Anterior cingulate cortex (tissue), 58 donors: Measurements from ENCODE around the gene PRAMEF1.
"Not testable (repeated sequence)": the region's sequence is repeated elsewhere in the genome, so short reads cannot be mapped to it uniquely, and the experiment has no call there.

Experiments
- DNase-seq, 58 donors: peaks; one replicate each; lab custom pipeline; 2025; lab: John Stamatoyannopoulos, UW

Gene PRAMEF1

DNA sequence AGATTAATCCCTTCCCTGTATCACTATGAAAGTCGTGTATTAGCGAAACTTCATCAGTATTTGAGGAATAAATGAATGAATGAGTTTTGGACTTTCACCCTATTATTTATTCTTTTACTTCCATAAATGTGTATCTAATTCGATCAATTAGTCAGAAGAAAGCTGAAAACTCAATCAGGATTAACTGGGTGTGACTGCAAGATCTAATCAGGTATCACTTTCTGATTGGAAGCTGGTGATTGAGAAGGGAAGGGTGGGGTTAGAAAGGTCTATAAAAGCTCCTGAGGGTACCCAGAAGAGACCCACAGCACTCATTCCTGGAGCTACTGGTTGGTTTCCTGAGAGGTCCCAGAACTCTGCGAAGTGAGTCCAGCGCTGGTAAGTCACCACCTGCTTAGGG is at the start of gene PRAMEF1:
Gene PRAMEF1 (plus strand): TSS at position 301 of the 400 bp plus-strand sequence. CDS start 1,831 bp downstream, outside the sequence.
- not testable (repeated sequence) for DNase-seq

DNA sequence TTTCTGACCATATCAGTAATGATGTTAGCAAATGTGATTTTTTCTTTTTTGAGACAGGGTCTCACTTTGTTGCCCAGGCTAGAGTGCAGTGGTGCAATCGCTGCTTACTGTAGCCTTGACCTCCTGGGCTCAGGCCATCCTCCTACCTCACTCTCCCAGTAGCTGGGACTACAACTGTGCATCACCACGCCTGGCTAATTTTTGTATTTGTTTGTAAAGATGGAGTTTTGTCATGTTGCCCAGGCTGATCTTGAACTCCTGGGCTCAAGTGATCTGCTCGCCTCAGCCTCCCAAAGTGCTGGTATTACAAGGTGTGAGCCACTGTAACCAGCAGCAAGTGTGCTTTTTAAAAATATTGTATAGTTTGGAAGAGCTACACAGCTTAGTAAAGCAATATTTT is 49.3 kb upstream of the PRAMEF1 start:
- no peak for DNase-seq

- DNase-seq: no peak
Measured at GRCh38 chr1:12745126-12745991, 45.8 kb upstream of the PRAMEF1 start.

DNA sequence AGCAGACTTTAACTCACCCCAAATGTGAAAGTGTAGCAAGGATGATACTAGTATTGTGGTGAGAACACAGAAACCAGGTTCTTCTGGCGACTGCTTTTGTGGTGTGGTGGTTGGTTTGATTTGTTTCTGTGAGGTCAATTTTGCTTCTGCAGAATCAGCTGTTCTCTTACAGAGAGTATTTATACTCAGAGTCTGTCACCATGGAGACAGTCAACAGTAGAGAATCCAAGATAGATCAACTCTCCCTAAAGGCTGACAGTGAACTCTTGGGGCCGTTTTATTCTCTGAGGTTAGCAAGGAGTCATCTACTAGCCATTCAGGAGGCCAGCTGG is 45.2 kb upstream of the PRAMEF1 start, which contains the start of gene CFAP107:
Gene CFAP107 (plus strand): TSS at position 209 of the 332 bp plus-strand sequence. CDS start 231 bp downstream, outside the sequence.
- DNase-seq: no peak

GRCh38 chr1:12748778-12749355 is 42.3 kb upstream of the PRAMEF1 start:
- DNase-seq: no peak

- no peak for DNase-seq
Measured at GRCh38 chr1:12754738-12755137, 36.5 kb upstream of the PRAMEF1 start.

GRCh38 chr1:12756273-12756672 is 34.9 kb upstream of the PRAMEF1 start:
- no peak for DNase-seq

GRCh38 chr1:12756768-12757413 is 34.3 kb upstream of the PRAMEF1 start:
- DNase-seq: no peak

DNA sequence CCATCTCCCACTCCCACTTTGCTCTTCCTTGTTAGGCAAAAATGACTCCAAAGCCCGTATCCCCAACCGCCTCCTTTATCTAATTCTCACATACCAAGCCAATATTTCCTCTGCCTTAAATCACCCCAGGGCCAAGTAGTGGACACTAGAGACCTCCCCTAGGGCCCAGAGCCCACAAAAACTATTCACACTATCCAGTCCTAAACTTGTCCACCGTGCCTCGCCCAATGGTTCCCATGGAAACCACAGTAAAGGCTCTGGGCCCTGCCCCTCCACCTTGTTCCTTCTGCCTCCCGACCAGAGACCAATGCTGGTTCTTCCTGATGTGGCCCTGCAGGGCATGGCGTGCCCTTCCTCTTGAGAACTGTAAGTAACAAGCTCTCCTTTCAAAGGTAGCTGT is 33.4 kb upstream of the PRAMEF1 start:
- no peak for DNase-seq

DNA sequence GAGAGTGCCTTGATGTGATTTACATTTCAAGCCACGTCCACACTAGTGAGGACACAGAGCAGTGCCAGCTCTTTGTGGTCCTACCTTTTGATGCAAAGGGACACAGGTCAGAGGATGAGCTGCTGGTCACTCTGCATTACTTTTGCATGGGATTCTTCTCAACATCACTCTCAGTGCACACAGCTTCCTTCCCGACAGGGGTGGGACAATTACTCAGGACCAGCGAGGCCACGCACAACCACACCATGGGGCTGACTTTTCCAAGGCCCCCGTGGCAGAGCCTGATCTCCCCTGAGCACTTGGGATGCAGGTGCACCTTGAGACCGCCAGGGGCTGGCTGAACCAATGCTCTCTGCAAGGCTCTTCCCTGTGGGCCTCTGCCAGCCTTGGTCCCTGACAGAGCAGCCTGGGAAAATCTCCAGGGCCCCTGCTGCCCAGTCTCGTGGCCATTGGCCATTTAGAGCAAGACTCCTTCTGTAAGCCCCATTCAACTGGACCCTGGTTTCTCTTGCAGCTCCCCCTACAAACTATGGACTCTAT is 30.9 kb upstream of the PRAMEF1 start:
- DNase-seq: no peak

DNA sequence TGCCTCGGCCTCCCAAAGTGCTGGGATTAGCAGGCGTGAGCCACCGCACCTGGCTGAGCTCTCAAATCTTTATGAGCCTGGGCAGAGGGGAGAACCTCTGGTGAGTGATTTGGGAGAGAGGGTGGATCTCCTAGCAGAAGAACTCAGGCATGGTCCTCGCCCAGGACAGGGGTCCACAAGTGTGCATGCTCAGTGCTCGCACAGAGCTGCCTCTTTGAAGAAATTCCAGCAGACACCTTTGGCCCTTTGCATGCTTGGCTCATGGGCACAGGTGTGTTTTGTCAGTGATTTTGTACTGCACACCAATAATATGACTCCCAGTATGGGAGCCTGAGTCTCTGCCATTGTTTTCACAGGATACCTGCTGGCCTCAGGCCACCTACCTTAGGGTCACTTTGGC is 29.4 kb upstream of the PRAMEF1 start:
- no peak for DNase-seq

- no peak for DNase-seq
Measured at GRCh38 chr1:12762766-12763165, 28.4 kb upstream of the PRAMEF1 start.

DNA sequence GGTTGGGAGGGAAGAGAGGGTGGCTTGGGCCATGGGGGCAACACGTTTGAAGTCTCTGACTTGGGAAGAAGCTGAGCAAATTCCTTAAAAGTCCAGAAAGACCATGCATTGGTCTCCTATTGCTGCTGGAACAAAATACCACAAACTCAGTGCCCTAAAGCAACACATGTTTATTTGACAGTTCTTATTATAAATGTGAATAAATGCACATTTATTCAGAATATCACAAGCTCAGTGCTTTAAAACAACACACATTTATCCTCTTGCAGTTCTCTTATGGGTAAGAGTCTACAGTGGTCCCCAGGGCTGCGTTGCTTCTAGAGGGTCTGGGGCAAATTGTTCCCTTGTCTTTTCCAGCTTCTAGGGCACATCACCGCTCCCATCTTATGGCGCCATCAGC is 27.7 kb upstream of the PRAMEF1 start:
- no peak for DNase-seq

- no peak for DNase-seq
Measured at GRCh38 chr1:12764016-12764415, 27.2 kb upstream of the PRAMEF1 start.

DNA sequence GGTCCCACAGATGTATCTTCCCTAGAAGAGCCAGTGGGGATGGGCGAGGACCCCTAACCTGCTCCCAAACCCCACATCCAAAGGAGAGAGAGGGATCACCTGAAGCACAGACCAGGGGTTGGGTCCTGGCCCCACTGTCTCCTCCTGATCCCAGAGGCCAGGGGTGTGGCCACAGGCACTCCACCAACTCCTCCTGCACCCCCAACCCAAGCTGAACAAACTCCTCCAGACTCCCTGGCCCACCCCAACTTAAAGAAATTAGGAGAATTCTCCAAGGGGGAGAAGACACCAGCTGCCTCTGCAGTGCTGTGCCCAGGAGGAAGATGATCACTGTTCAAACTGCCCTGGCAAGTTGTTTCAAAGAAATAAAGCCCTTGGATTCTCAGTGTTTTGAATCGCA is 22.2 kb upstream of the PRAMEF1 start:
- no peak for DNase-seq

GRCh38 chr1:12769976-12770505 is 21.2 kb upstream of the PRAMEF1 start:
- no peak for DNase-seq

DNA sequence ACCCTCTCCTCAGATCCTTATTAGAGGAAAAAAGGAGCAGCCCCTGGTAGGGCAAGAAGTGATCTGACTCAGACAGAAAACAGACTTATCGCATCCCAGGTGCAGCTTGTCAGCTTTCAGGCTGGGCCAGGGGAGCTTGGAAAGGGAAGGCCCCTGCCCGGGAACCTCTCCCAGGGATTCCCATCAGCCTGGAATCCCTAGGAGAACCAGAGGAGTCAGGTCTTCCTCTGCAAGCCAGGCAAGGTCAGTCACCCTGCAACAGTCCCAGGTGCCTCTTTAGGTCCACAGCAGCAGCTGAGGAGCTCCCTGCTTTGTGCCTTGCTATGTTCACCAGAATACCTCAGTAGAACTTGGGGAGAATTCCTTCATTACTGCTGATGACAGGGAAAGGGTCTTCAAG is 20.6 kb upstream of the PRAMEF1 start:
- no peak for DNase-seq

DNA sequence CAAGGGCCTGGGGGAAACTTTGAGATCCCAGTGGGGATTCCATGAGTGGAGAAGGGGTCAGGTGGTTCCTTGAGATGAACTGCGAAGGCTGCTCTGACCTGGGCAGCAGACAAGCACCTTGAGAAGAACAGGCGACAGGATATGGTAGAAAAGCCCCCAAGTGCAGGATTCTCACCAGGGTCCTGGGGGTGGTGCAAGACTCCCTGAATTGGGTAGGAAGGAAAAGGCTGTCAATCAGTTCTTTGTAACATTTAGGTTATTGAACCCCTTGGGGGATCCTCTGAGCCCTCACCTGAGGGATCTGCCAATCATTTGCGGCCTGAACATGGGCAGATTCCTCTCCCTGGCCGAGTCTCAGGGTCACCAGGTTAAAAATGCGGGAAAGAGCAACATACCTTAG is 20.0 kb upstream of the PRAMEF1 start:
- no peak for DNase-seq

GRCh38 chr1:12772520-12772919 is 18.7 kb upstream of the PRAMEF1 start:
- no peak for DNase-seq

DNA sequence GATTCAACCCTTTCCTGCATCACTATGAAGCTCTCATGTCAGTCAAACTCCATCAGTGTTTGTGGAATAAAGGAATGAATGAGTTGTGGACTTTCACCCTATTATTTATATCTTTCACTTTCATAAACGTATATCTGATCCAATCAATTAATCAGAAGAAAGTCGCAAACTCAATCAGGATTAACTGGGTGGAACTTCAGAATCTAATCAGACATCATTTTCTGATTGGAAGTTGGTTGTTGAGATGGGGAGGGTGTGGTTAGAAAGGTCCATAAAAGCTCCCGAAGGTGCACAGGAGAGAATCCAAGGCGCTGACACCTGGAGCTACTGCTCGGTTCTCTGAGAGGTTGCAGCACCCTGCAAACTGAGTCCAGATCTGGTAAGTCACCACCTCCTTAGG is 17.8 kb upstream of the PRAMEF1 start, which contains the start of gene PRAMEF12:
Gene PRAMEF12 (plus strand): TSS at position 301 of the 400 bp plus-strand sequence. CDS start 1,130 bp downstream, outside the sequence.
- DNase-seq: no peak

DNA sequence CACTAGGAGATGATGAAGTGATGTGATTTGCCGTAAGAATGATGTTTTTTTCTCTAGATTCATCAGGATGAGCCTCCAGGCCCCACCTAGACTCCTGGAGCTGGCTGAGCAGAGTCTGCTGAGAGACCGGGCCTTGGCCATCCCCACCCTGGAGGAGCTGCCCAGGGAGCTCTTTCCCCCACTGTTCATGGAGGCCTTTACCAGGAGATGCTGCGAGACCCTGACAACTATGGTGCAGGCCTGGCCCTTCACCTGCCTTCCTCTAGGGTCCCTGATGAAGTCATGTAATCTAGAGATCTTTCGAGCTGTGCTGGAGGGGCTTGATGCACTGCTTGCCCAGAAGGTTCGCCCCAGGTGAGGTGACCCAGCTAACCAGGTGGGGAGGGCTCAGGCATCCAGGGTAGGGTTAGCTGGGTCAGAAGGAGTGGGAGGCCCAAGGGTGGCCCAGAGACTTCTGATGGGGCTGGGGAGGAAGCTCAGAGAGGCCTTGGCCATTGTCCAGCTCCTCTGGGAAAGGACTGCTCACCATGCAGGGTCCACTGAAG is 16.3 kb upstream of the PRAMEF1 start:
- no peak for DNase-seq
